ENCODE measurements around the gene EXOC3L2.
A peak's percentile ranks its signal among the peaks of the same experiment; 100 is the strongest.

The EXOC3L2 gene

GRCh38 chr19:45179072-45179891 lies 65.9 kb downstream of the EXOC3L2 start:
- no peak for FAIRE-seq

GRCh38 chr19:45178262-45179071 lies 66.7 kb downstream of the EXOC3L2 start, which contains the start of gene BLOC1S3:
BLOC1S3 (plus strand) TSS chr19:45178784; CDS start chr19:45179297, 513 bp downstream.
- FAIRE-seq: peak; percentile 99

DNA sequence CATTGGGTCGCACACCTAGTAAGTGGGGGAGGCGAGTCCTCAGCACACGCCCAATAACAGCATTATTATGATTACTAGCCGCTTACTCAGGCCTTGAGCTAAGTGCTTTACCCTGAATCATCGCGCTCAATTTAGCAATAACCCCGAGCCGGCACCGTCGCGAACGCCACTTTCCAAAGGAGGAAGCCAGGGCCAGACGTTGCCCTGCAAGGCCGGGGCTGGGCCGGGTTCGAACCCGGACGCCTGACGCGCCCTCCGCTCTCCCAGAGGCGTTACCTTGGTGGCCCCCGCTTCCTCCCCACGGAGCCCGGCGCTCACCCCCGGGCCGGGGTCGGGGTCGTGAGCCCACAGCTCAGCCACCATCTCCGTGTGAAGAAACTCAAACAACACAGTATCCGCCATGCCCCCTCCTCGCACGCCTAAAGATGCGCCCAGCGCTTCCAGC lies 67.4 kb downstream of the EXOC3L2 start, which contains the start of gene TRAPPC6A:
TSS of gene TRAPPC6A (minus strand) at position 421 of the 445 bp plus-strand sequence. CDS start at position 402, 19 bp downstream.
- no peak for FAIRE-seq

DNA sequence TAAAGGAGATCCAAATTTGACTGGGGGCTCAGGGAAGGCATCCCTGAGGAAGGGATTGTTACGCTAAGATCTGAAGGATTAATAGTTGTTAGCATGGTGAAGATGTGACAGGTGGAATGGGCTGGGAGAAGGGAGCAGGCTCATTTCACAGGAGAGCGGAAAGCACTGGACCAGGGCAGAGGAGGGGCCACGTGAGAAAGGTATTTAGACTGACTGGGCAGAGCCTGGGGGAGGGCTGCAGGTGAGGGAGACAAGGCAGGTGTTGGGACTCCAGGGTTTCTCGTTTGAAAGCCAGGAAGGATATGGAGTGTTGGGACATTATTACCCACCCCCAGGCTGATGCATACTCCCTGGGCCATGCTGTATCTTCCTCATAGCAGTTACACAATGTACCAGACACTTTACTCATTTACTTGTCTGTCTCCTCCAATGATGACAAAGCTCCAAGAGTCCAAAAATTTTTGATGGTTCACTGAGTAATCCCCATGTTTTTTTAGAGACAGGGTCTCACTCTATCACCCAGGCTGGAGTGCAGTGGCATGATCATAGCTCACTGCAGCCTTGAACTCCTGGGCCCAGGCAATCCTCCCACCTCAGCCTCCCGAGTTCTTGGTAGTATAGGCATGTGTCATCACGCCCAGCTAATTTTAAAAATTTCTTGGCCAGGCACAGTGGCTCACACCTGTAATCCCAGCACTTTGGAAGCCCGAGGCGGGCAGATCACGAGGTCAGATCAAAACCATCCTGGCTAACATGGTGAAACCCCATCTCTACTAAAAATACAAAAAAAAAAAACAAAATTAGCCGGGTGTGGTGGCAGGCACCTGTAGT lies 69.5 kb downstream of the EXOC3L2 start:
- no peak for FAIRE-seq

DNA sequence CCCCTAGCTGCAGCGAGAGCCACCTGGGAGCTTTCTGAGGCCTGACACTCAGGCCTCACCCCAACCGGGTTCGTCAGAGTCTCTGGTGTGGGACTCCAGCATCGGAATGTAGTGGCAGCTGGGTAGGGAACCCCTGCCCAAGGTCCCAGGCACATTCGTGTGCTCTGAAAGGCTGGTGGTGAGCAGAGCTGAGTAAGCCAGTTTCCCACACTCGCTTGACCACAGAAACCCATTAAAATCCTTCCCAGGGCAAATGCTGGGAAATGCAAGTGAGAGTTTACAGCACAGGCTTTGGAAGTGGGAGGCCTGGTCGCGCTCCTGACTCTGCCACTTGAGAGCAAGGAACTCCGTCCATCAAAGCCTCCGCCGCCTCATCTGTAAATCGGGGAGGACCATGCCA lies 71.4 kb downstream of the EXOC3L2 start:
- FAIRE-seq: no peak

DNA sequence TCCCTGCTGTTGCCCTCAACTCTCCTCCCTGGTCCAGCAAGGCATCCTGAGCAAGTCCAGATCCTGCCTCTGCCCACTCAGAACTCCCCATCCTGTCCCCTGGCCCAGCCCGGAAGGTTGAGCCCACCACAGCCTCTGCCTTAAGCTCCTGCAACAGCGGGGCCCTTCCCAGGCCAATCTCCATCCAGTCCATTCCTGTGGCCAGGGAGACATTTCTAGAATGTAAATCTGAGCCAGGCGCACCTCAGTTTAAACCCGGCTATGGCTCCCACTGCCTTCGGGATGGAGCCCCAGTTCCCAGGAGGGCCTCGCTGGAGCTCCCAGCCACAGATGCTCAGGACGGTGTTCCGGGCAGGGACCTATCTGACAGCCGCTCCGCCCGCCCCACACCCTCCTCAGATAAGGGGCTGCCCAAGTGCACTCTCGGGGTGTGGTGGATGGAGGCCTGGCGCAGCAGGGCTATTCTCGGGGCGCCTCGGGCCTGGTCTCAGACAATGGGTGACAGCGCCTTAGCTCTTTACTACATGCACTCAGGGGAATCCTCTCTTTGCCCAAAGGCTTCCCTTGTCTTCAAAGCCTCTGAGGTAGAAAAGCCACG lies 72.5 kb downstream of the EXOC3L2 start:
- FAIRE-seq: no peak

DNA sequence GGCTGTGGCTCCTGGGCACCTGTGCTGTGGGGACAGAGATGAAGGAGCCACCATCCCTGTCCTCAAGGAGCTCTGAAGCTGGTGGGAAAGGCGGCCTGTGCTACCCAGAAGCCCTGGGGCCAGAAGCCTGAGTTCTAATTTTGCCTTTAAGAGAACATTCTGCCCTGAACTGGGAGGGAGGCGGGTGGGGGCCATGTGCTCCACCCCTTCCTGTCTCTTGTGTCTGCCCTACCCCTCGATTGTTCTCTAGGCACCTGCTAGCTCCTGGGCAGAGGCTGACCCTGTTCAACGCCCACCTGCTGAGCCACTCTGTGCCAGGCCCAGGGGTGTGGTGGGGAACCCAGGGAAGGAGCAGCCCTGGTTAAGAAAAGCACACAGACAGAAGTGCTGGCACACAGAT lies 73.0 kb downstream of the EXOC3L2 start:
- no peak for FAIRE-seq

GRCh38 chr19:45171211-45171623 lies 74.0 kb downstream of the EXOC3L2 start:
- no peak for FAIRE-seq

DNA sequence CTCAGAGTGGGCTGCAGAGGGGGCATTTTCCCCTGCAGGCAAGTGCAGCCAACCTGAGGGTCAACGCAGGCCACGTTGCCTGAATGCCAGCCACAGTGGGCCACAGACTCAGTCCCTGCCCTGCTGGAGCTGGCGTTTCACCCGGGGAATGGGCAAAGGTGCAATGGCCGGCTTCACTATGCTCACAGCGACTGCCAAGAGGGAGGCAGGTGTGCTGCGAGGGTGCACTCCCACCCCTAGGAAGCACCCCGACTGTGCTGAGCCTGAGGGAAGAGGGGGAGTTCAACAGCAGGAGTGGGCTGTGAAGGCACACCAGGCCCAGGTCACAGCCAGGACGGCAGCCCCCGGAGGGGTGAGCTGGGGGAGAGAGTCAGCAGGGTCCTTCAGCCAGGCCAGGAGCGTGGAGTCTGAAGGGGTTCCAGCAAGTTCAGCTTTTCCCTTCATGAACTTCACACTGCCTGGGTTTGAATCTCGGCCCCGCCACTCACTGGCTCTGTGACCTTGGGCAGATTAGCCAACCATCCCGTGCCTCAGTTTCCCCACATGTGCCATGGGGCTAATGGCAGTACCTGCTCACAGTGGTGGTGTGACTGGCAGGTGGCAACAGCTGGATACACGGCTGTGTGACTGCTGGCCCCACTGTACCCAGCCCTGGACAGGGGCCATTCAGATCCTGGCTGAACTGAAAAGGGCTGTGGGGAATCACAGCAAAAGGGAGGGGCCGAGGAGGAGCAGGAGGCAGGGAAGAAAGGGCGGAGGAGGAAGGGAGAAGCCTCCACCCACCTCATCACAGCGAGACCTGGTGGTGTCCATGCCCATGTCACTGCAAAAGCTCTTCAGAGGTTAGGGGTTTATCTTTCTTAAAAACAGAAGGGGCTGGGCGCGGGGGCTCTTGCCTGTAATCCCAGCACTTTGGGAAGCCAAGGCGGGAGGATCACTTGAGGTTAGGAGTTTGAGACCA lies 74.8 kb downstream of the EXOC3L2 start:
- FAIRE-seq: no peak

DNA sequence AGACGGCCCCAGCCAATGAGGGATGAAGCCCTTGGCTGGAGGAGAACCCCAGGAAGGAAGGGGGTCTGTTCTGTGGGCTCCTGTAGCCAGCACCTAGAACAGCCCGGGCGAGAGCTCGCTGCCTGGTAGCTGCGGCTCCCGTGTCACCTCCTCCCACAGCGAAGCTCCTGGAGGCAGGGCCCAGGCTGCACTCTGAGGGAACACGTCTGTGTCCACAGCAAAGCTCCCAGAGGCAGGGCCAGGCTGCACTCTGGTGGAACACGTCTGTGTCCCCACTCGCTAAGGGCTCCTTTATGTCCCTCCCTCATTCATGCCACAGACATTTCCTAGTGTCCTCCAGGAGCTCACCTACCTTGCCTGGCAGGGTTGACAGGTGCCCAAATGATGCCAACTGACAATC lies 75.6 kb downstream of the EXOC3L2 start:
- FAIRE-seq: no peak

GRCh38 chr19:45168767-45169351 lies 76.3 kb downstream of the EXOC3L2 start:
- FAIRE-seq: no peak

GRCh38 chr19:45166723-45167252 lies 78.4 kb downstream of the EXOC3L2 start:
- FAIRE-seq: no peak

DNA sequence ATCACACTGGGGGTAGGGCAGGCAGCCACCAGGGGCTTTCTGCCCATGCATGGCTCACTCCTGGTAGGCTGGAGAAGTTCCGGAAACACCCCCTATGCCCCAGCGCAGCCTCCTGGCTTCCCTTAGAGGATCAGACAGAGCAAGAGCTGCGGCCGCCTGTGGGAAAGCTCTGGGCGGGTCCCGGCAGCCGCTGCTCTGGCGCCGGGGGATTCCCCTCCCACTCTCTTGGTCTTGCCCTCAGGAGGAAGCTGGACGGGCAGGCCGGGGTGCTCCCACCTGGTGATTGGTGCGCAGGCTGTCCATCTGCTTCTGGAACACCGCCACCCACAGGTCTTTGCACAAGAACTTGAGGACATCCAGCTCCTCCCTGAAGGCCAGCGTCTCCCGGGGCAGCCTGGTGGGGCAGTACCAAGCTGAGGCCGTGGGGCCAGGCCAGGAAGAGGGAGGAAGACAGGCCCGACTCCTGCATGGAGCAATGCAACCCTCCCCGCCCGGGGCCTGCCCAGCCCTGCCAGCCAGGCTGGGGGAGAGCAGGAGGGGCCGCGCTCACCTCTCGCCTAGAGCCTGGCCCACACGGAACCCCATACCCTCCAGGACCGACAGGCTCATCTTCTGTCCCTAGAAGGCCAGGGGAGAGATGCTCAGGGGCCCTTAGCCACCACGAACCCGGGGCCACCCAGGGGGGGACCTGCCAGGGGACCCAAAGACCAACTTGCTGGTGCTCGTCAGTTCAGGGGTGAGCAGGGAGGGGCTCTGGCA lies 80.5 kb downstream of the EXOC3L2 start:
- no peak for FAIRE-seq

DNA sequence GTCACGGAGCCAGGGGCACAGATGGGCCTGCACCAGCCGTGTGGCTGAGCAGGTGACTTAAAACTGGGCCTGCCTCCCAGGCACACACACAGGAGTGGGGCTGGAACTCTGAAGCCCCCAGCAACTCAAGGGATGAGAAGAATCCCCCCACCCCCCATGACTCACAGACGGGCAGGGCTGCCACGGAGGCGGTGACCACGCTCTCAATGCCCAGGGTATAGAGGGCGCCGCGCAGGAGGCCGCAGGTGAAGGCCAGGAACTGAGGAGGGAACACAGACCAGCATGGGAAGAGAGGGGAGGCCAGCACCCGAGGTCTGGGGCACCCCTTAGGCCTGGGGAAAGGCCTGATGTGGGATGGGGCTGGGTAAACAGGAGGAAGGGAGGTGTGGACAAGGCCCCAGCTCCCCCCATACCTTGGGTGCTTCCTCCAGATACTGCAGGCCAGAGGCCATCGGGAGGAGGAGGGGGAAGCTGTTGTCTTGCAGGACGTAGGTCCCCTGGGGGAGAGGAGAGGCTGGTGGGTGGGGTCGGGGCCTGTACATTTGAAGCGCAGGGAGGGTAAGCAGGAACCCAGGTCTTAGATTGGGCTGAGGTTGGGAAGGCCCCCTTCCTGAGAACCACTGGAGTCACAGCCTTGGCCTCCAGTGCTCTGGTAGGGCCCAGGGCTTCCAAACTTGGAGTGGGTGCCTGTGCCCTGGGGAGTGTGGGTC lies 81.3 kb downstream of the EXOC3L2 start:
- no peak for FAIRE-seq

DNA sequence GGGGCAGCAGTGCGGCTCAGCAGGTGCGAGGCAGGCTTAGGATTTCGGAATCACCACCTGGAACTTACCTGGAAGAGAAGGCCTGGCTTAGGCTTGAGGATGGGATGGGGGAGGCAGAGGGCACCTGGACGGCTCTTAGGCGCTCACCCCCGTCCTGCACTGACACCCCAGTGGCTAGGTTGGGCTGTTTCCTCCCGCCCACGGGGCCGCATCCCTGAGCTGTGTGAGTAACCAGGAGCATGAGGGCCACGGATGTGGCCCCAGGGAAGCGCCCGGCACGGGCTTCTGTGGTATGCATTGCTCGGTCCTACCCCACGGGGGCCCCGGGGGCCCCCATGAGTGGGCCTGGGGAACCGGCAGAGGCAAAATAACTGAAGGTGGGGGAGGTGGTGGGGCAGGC lies 82.1 kb downstream of the EXOC3L2 start:
- FAIRE-seq: no peak

GRCh38 chr19:45162608-45163143 lies 82.5 kb downstream of the EXOC3L2 start:
- FAIRE-seq: no peak

Measured in TTC549 (cell line).